Regular cardiac myocyte (primary cell): ENCODE data around the gene INTS6. TPM values are rescaled to one million over a fixed set of nuclear protein-coding genes. Genes with fewer than 3 reads are reported as not detected.

Experiments used
- total RNA-seq: library from RNA; depleted of rRNA; stranded (reverse); fragments of >200 nt; gene quantifications from 2 replicates; pipeline ENCODE4 v1.2.3, GENCODE V29; 2014

The INTS6 gene, protein sequence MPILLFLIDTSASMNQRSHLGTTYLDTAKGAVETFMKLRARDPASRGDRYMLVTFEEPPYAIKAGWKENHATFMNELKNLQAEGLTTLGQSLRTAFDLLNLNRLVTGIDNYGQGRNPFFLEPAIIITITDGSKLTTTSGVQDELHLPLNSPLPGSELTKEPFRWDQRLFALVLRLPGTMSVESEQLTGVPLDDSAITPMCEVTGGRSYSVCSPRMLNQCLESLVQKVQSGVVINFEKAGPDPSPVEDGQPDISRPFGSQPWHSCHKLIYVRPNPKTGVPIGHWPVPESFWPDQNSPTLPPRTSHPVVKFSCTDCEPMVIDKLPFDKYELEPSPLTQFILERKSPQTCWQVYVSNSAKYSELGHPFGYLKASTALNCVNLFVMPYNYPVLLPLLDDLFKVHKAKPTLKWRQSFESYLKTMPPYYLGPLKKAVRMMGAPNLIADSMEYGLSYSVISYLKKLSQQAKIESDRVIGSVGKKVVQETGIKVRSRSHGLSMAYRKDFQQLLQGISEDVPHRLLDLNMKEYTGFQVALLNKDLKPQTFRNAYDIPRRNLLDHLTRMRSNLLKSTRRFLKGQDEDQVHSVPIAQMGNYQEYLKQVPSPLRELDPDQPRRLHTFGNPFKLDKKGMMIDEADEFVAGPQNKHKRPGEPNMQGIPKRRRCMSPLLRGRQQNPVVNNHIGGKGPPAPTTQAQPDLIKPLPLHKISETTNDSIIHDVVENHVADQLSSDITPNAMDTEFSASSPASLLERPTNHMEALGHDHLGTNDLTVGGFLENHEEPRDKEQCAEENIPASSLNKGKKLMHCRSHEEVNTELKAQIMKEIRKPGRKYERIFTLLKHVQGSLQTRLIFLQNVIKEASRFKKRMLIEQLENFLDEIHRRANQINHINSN
- 47.5 and 48.5 TPM in 2 replicates for total RNA-seq

DNA sequence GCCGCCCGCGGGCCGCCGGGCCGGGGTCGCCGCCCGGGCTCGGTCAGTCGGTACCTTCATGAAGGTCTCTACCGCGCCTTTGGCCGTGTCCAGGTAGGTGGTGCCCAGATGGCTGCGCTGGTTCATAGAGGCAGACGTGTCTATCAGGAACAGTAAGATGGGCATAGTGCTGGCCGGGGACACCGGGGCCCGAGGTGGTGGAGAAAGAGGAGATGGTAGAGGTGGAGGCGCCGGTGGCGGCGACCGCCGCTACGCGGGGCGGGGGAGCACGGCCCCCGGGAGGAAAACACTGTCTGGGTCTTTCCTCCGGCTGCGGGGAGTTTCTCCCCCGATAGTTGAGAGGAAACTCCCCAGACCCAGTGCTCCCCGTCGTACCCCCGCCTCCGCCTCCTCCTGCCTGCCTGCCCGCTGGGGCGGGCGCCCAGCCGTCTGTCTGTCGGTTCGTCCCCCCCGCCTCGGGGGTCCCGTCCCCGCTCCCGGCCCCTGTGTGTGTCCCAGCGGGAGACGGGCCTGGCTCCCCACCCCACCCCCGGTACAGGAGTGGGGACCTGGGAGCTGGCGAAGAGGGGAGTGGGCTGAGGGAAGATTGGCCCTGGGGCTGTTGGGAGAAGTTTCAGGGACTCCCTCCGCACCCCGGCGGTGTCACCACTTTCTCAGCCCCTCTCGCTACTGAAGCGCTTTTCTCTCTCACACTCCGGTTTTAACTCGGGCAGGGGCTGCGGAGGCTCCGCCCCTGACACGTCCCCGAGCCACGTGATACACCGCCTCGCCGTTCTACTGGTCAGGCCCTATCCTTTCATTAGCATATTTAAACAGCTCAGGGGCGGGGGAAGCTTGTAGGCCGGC lies at the start of gene INTS6:
TSS of gene INTS6 (minus strand) at position 676 of the 846 bp plus-strand sequence. CDS start at position 165, 511 bp downstream.

GRCh38 chr13:51339354-51339753 lies 113.5 kb downstream of the INTS6 start, which contains the start of gene SERPINE3:
SERPINE3 (plus strand) TSS chr13:51339691; CDS start chr13:51341092, 1,401 bp downstream.

Other genes starting within 250 kb of the INTS6 start
- gene FAM124A, start 230.6 kb downstream of the INTS6 start, total RNA-seq = 0.96 and 1.1 TPM in 2 replicates
- under 0.01 TPM in 1 of 2 replicates, not detected in the other for gene SERPINE3, start 113.3 kb downstream of the INTS6 start, total RNA-seq
- gene WDFY2, start 131.4 kb upstream of the INTS6 start, total RNA-seq = 8.2 and 11.9 TPM in 2 replicates